WTC11 (cell line): ENCODE data around the gene MAP4K1. TPM values are rescaled to one million over a fixed set of nuclear protein-coding genes. Genes with fewer than 3 reads are reported as not detected.
A peak's percentile ranks its signal among the peaks of the same experiment; 100 is the strongest.

Experiments
- ATAC-seq: fragments of 200-7000 bp; cut with Tn5 transposase; 2 replicates; pipeline ENCODE4 v1.10.0; 2021; ENCODE audit warnings: mild to moderate bottlenecking, moderate library complexity
- CTCF ChIA-PET: fragments of 300-600 bp; sonication (Branson Sonifier 250); formaldehyde crosslinking; loops from one replicate; lab custom pipeline; 2021; ENCODE audit warnings: antibody characterized with exemption; lab: Charles Lee
- POLR2A ChIA-PET: fragments of 350-600 bp; sonication (Branson Sonifier 250); formaldehyde crosslinking; loops from one replicate; lab custom pipeline; 2021; ENCODE audit warnings: antibody characterized with exemption; lab: Charles Lee
- DNase-seq: peaks from one replicate; pipeline ENCODE4 v3.0.0; 2021; ENCODE audit warnings: low spot score
- H3K27ac Mint-ChIP-seq: 2 replicates; pipeline ENCODE4 v1.8.0; 2021; ENCODE audit warnings: mixed read lengths
- H3K27me3 Mint-ChIP-seq: 2 replicates; pipeline ENCODE4 v1.8.0; 2021; ENCODE audit warnings: low read depth, mild to moderate bottlenecking, moderate library complexity, mixed read lengths
- H3K36me3 Mint-ChIP-seq: 2 replicates; pipeline ENCODE4 v1.8.0; 2021; ENCODE audit warnings: mixed read lengths
- H3K4me1 Mint-ChIP-seq: 2 replicates; pipeline ENCODE4 v1.8.0; 2022; ENCODE audit warnings: mixed read lengths
- H3K4me3 Mint-ChIP-seq: 2 replicates; pipeline ENCODE4 v1.8.0; 2021; ENCODE audit warnings: mild to moderate bottlenecking, moderate library complexity, mixed read lengths
- H3K9me3 Mint-ChIP-seq: 2 replicates; pipeline ENCODE4 v1.8.0; 2021; ENCODE audit warnings: mixed read lengths
- CREM ChIP-seq: sonication (generic); formaldehyde crosslinking; IDR thresholded peaks from 2 replicates; pipeline ENCODE4 v1.8.1; 2022; ENCODE audit warnings: mild to moderate bottlenecking, missing genetic modification reagents, moderate library complexity
- EMX1 ChIP-seq: fragments of 250-450 bp; sonication (Bioruptor Pico); IDR thresholded peaks from 2 replicates; pipeline ENCODE4 v1.8.0; 2021; ENCODE audit warnings: mild to moderate bottlenecking
- GRHL2 ChIP-seq: fragments of 250-450 bp; sonication (Bioruptor Pico); IDR thresholded peaks from 2 replicates; pipeline ENCODE4 v1.8.0; 2022; ENCODE audit warnings: mild to moderate bottlenecking, moderate library complexity; ENCODE audit not compliant: insufficient replicate concordance, severe bottlenecking
- MYBL2 ChIP-seq: sonication (generic); formaldehyde crosslinking; IDR thresholded peaks from 2 replicates; pipeline ENCODE4 v1.8.1; 2023; ENCODE audit warnings: mild to moderate bottlenecking, moderate library complexity, missing genetic modification reagents
- NFATC4 ChIP-seq: fragments of 250-450 bp; sonication (Bioruptor Pico); IDR thresholded peaks from 2 replicates; pipeline ENCODE4 v1.9.0; 2021; ENCODE audit warnings: mild to moderate bottlenecking
- NFE2L1 ChIP-seq: sonication (generic); formaldehyde crosslinking; IDR thresholded peaks from 2 replicates; pipeline ENCODE4 v1.8.1; 2023; ENCODE audit warnings: missing genetic modification reagents
- NR1H2 ChIP-seq: sonication (generic); formaldehyde crosslinking; IDR thresholded peaks from 2 replicates; pipeline ENCODE4 v1.9.0; 2021; ENCODE audit warnings: mild to moderate bottlenecking, moderate library complexity, missing genetic modification reagents
- NR3C1 ChIP-seq: sonication (generic); formaldehyde crosslinking; conservative IDR thresholded peaks from 2 replicates; pipeline ENCODE4 v1.8.1; 2023; ENCODE audit warnings: low read depth, mild to moderate bottlenecking, missing genetic modification reagents
- SP1 ChIP-seq: sonication (generic); formaldehyde crosslinking; conservative IDR thresholded peaks from 2 replicates; pipeline ENCODE4 v1.8.1; 2022; ENCODE audit warnings: missing genetic modification reagents
- ZNF138 ChIP-seq: sonication (generic); formaldehyde crosslinking; conservative IDR thresholded peaks from 2 replicates; pipeline ENCODE4 v1.8.1; 2022; ENCODE audit warnings: mild to moderate bottlenecking, moderate library complexity, missing genetic modification reagents
- ZNF232 ChIP-seq: sonication (generic); formaldehyde crosslinking; IDR thresholded peaks from 2 replicates; pipeline ENCODE4 v1.8.0; 2022; ENCODE audit warnings: mild to moderate bottlenecking, missing genetic modification reagents
- ZNF317 ChIP-seq: sonication (generic); formaldehyde crosslinking; IDR thresholded peaks from 2 replicates; pipeline ENCODE4 v1.8.1; 2023; ENCODE audit warnings: low read depth, mild to moderate bottlenecking, moderate library complexity, missing genetic modification reagents, borderline replicate concordance
- ZNF416 ChIP-seq: fragments of 250-450 bp; sonication (Bioruptor Pico); IDR thresholded peaks from 2 replicates; pipeline ENCODE4 v1.9.0; 2021; ENCODE audit warnings: mild to moderate bottlenecking, inconsistent platforms
- total RNA-seq: library from RNA; stranded (reverse); gene quantifications from 3 replicates; pipeline ENCODE4 v1.2.3, GENCODE V29; 2021
- TF ChIP-seq, protein P1 (sequence below): sonication (generic); formaldehyde crosslinking; conservative IDR thresholded peaks from 2 replicates; pipeline ENCODE4 v1.8.1; 2023; ENCODE audit warnings: mild to moderate bottlenecking, low read depth, missing genetic modification reagents, moderate library complexity
- TF ChIP-seq, protein P2 (sequence below): sonication (generic); formaldehyde crosslinking; IDR thresholded peaks from 2 replicates; pipeline ENCODE4 v1.8.1; 2023; ENCODE audit warnings: mild to moderate bottlenecking, missing genetic modification reagents, moderate library complexity
- TF ChIP-seq, protein P3 (sequence below): sonication (generic); formaldehyde crosslinking; IDR thresholded peaks from 2 replicates; pipeline ENCODE4 v1.8.0; 2022; ENCODE audit warnings: mild to moderate bottlenecking, missing genetic modification reagents
- TF ChIP-seq, protein P4 (sequence below): sonication (generic); formaldehyde crosslinking; IDR thresholded peaks from 2 replicates; pipeline ENCODE4 v1.8.1; 2023; ENCODE audit warnings: mild to moderate bottlenecking, missing genetic modification reagents
- TF ChIP-seq, protein P5 (sequence below): sonication (generic); formaldehyde crosslinking; IDR thresholded peaks from 2 replicates; pipeline ENCODE4 v1.8.1; 2023; ENCODE audit warnings: mild to moderate bottlenecking, missing genetic modification reagents, moderate library complexity
- TF ChIP-seq, protein P6 (sequence below): sonication (generic); formaldehyde crosslinking; IDR thresholded peaks from 2 replicates; pipeline ENCODE4 v1.8.0; 2022; ENCODE audit warnings: mild to moderate bottlenecking, missing genetic modification reagents
- TF ChIP-seq, protein P7 (sequence below): fragments of 250-450 bp; sonication (Bioruptor Pico); IDR thresholded peaks from 2 replicates; pipeline ENCODE4 v1.9.0; 2021; ENCODE audit warnings: mild to moderate bottlenecking

The MAP4K1 gene
- total RNA-seq, 1 experiment from 2014 or later, result 14.0 TPM

DNA sequence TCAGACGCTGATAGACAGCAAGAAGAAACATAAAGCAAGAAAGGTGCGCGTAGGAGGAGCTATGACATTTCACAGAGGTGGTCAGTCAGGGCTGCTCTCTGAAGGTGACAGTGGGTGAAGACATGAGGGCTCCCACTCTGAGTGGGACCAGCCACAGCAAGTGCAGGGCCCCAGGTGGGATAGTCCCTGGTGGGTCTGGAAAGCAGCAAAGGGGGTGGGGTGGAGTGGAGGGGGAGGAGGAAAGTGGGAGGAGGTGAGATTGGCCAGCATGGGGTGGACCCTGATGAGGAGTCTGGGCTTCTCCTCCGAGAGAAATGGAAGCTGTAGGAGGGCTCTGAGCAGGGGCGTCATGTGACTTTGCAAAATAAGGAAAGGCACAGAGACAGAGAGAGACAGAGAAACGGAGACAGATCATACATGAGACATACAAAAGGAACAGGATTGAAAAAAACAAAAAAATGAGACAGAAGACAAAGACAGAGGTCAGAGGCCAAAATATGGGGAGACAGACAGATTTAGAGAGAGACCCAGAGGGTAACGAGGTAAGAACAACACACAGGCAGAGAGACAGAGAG lies 2.7 kb downstream of the MAP4K1 start:
- peak overlapping the region; percentile 14; the same call in 1 of the 2 replicates for H3K27ac Mint-ChIP-seq
- TF ChIP-seq, protein P1, sequence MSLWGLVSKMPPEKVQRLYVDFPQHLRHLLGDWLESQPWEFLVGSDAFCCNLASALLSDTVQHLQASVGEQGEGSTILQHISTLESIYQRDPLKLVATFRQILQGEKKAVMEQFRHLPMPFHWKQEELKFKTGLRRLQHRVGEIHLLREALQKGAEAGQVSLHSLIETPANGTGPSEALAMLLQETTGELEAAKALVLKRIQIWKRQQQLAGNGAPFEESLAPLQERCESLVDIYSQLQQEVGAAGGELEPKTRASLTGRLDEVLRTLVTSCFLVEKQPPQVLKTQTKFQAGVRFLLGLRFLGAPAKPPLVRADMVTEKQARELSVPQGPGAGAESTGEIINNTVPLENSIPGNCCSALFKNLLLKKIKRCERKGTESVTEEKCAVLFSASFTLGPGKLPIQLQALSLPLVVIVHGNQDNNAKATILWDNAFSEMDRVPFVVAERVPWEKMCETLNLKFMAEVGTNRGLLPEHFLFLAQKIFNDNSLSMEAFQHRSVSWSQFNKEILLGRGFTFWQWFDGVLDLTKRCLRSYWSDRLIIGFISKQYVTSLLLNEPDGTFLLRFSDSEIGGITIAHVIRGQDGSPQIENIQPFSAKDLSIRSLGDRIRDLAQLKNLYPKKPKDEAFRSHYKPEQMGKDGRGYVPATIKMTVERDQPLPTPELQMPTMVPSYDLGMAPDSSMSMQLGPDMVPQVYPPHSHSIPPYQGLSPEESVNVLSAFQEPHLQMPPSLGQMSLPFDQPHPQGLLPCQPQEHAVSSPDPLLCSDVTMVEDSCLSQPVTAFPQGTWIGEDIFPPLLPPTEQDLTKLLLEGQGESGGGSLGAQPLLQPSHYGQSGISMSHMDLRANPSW, result no peak
- TF ChIP-seq NR1H2 (CRISPR knock-in tag) (no peak), EMX1 (no peak), NFE2L1 (no peak), ZNF317 (no peak)
- TF ChIP-seq, protein P2, sequence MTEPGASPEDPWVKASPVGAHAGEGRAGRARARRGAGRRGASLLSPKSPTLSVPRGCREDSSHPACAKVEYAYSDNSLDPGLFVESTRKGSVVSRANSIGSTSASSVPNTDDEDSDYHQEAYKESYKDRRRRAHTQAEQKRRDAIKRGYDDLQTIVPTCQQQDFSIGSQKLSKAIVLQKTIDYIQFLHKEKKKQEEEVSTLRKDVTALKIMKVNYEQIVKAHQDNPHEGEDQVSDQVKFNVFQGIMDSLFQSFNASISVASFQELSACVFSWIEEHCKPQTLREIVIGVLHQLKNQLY (CRISPR knock-in tag), result no peak
- TF ChIP-seq, protein P3, sequence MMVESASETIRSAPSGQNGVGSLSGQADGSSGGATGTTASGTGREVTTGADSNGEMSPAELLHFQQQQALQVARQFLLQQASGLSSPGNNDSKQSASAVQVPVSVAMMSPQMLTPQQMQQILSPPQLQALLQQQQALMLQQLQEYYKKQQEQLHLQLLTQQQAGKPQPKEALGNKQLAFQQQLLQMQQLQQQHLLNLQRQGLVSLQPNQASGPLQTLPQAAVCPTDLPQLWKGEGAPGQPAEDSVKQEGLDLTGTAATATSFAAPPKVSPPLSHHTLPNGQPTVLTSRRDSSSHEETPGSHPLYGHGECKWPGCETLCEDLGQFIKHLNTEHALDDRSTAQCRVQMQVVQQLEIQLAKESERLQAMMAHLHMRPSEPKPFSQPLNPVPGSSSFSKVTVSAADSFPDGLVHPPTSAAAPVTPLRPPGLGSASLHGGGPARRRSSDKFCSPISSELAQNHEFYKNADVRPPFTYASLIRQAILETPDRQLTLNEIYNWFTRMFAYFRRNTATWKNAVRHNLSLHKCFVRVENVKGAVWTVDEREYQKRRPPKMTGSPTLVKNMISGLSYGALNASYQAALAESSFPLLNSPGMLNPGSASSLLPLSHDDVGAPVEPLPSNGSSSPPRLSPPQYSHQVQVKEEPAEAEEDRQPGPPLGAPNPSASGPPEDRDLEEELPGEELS (CRISPR knock-in tag), result no peak
- TF ChIP-seq, protein P4, sequence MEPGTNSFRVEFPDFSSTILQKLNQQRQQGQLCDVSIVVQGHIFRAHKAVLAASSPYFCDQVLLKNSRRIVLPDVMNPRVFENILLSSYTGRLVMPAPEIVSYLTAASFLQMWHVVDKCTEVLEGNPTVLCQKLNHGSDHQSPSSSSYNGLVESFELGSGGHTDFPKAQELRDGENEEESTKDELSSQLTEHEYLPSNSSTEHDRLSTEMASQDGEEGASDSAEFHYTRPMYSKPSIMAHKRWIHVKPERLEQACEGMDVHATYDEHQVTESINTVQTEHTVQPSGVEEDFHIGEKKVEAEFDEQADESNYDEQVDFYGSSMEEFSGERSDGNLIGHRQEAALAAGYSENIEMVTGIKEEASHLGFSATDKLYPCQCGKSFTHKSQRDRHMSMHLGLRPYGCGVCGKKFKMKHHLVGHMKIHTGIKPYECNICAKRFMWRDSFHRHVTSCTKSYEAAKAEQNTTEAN (CRISPR knock-in tag), result no peak
- TF ChIP-seq, protein P5, sequence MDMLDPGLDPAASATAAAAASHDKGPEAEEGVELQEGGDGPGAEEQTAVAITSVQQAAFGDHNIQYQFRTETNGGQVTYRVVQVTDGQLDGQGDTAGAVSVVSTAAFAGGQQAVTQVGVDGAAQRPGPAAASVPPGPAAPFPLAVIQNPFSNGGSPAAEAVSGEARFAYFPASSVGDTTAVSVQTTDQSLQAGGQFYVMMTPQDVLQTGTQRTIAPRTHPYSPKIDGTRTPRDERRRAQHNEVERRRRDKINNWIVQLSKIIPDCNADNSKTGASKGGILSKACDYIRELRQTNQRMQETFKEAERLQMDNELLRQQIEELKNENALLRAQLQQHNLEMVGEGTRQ (CRISPR knock-in tag), result peak; percentile 51; the same call in 1 of the 2 replicates
- no peaks in the 10 kb centered on the region for H3K9me3 Mint-ChIP-seq
- no peak overlapping the region for H3K4me3 Mint-ChIP-seq
- peaks cover 23% of the 10 kb centered on the region for H3K4me1 Mint-ChIP-seq
- ChIA-PET CTCF (interaction anchor here (0.7 to 1.3 kb wide), 3 partner anchors 26 to 212 kb away, joined by 3 to 5 read pairs (median 4); partner anchors contain the start of gene FAM98C), POLR2A (interaction anchor here (0.7 kb wide), 1 partner anchor 258 kb away, joined by 5 read pairs; no protein-coding TSS in a partner anchor)
- ATAC-seq (no peak), DNase-seq (no peak)
- peaks cover 8% of the 10 kb centered on the region for H3K36me3 Mint-ChIP-seq
- no peaks in the 10 kb centered on the region; the same call in none of the 2 replicates for H3K27me3 Mint-ChIP-seq

DNA sequence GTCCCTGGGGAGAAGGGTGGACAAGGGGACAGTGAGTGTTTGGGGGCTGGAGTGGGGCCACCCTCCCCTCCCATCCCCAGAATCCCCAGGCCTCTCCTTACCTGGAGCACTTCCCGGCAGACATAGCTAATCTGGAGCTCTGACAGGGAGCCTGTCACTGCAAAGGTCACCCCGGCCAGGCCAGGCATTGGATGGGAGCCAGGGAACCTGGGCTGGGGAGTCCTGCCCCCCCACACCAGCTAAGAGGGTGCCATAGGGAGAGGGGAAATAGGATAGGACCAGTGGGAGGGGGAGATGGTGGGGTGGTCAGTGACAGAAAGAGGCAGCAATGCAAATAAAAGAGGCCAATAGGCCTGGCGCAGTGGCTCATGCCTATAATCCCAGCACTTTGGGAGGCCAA lies 3.5 kb downstream of the MAP4K1 start:
- Mint-ChIP-seq H3K9me3 (no peaks in the 10 kb centered on the region), H3K36me3 (peaks cover 3% of the 10 kb centered on the region), H3K27ac (no peak overlapping the region), H3K27me3 (peaks cover 3% of the 10 kb centered on the region), H3K4me1 (peaks cover 17% of the 10 kb centered on the region), H3K4me3 (no peak overlapping the region)
- CTCF ChIA-PET, result interaction anchor here (0.5 to 1.2 kb wide), 8 partner anchors 16 to 1640 kb away, joined by 3 to 4 read pairs (median 4); partner anchors contain the start of gene FAM98C
- ATAC-seq (no peak), DNase-seq (no peak)
- POLR2A ChIA-PET, result no interaction called here
- TF ChIP-seq, protein P6, sequence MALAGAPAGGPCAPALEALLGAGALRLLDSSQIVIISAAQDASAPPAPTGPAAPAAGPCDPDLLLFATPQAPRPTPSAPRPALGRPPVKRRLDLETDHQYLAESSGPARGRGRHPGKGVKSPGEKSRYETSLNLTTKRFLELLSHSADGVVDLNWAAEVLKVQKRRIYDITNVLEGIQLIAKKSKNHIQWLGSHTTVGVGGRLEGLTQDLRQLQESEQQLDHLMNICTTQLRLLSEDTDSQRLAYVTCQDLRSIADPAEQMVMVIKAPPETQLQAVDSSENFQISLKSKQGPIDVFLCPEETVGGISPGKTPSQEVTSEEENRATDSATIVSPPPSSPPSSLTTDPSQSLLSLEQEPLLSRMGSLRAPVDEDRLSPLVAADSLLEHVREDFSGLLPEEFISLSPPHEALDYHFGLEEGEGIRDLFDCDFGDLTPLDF, result no peak
- TF ChIP-seq NFATC4 (CRISPR knock-in tag) (no peak), NR3C1 (CRISPR knock-in tag) (no peak), ZNF138 (CRISPR knock-in tag) (no peak), CREM (CRISPR knock-in tag) (no peak), MYBL2 (CRISPR knock-in tag) (no peak), ZNF232 (CRISPR knock-in tag) (no peak), NR1H2 (CRISPR knock-in tag) (no peak), GRHL2 (CRISPR knock-in tag) (no peak), NFE2L1 (no peak), SP1 (no peak), ZNF416 (CRISPR knock-in tag) (no peak)
- TF ChIP-seq, protein P7, sequence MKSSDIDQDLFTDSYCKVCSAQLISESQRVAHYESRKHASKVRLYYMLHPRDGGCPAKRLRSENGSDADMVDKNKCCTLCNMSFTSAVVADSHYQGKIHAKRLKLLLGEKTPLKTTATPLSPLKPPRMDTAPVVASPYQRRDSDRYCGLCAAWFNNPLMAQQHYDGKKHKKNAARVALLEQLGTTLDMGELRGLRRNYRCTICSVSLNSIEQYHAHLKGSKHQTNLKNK (CRISPR knock-in tag), result no peak
- TF ChIP-seq, protein P4 (CRISPR knock-in tag), result no peak
